Nephron (organoid): Measurements from ENCODE around the gene FGD3.

ENCODE experiments used
- H3K27ac Mint-ChIP-seq, 3 experiments: 2 replicates each; pipeline ENCODE4 v1.8.0; 2020; ENCODE audit warnings: mixed read lengths in 3 of 3, mild to moderate bottlenecking in 2 of 3, moderate library complexity in 1 of 3
- H3K27me3 Mint-ChIP-seq: 2 replicates; pipeline ENCODE4 v1.8.0; 2021; ENCODE audit warnings: low read depth, mild to moderate bottlenecking, moderate library complexity, mixed read lengths
- H3K36me3 Mint-ChIP-seq: 2 replicates; pipeline ENCODE4 v1.8.0; 2020; ENCODE audit warnings: low read depth, mixed read lengths
- H3K4me1 Mint-ChIP-seq: 2 replicates; pipeline ENCODE4 v1.8.0; 2020; ENCODE audit warnings: mixed read lengths
- H3K4me3 Mint-ChIP-seq, 3 experiments: 2 replicates each; pipeline ENCODE4 v1.8.0; 2020; ENCODE audit warnings: mild to moderate bottlenecking in 3 of 3, mixed read lengths in 3 of 3, moderate library complexity in 2 of 3
- H3K9me3 Mint-ChIP-seq: 2 replicates; pipeline ENCODE4 v1.8.0; 2020; ENCODE audit warnings: mixed read lengths
- TF ChIP-seq, protein P1 (sequence below), 3 experiments: fragments of 200-600 bp; sonication (generic); IDR thresholded peaks; one replicate each; pipeline ENCODE4 v1.5.0; 2021; ENCODE audit warnings: antibody characterized with exemption in 3 of 3; ENCODE audit not compliant: unreplicated experiment in 3 of 3

Gene FGD3

DNA sequence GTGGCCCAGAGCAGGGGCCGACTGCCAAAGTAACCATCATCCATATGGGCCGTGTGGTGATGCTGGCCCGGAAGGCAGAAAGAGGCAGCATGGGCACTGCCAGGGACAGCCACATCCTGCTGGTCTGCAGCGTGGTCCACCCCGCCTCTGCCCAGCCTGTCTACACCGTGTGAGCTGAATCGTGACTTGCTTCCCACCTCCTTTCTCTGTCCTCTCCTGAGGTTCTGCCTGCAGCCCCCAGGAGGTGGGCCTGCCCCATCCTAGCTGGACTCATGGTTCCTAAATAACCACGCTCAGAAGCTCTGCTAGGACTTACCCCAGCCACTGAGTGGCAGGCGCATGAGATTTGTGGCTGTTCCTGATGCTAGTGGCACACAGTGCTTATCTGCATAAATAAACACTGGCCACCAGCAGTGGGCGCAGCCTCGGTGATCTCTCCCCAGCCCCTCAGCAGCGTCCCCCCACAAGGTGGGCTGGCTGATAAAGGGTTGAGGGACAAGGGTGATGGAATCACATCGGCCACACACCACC, 88.6 kb downstream of the FGD3 start:
- Mint-ChIP-seq H3K4me3 (no peak overlapping the region), H3K27ac (no peak overlapping the region), H3K27me3 (peaks cover 7% of the 10 kb centered on the region), H3K36me3 (no peaks in the 10 kb centered on the region), H3K4me1 (peaks cover 25% of the 10 kb centered on the region), H3K9me3 (no peaks in the 10 kb centered on the region)
- TF ChIP-seq, protein P1, sequence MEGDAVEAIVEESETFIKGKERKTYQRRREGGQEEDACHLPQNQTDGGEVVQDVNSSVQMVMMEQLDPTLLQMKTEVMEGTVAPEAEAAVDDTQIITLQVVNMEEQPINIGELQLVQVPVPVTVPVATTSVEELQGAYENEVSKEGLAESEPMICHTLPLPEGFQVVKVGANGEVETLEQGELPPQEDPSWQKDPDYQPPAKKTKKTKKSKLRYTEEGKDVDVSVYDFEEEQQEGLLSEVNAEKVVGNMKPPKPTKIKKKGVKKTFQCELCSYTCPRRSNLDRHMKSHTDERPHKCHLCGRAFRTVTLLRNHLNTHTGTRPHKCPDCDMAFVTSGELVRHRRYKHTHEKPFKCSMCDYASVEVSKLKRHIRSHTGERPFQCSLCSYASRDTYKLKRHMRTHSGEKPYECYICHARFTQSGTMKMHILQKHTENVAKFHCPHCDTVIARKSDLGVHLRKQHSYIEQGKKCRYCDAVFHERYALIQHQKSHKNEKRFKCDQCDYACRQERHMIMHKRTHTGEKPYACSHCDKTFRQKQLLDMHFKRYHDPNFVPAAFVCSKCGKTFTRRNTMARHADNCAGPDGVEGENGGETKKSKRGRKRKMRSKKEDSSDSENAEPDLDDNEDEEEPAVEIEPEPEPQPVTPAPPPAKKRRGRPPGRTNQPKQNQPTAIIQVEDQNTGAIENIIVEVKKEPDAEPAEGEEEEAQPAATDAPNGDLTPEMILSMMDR (IDR thresholded peaks at IDR 0.05; ENCODE audit: unreplicated experiment in 3 of 3), result no peak

DNA sequence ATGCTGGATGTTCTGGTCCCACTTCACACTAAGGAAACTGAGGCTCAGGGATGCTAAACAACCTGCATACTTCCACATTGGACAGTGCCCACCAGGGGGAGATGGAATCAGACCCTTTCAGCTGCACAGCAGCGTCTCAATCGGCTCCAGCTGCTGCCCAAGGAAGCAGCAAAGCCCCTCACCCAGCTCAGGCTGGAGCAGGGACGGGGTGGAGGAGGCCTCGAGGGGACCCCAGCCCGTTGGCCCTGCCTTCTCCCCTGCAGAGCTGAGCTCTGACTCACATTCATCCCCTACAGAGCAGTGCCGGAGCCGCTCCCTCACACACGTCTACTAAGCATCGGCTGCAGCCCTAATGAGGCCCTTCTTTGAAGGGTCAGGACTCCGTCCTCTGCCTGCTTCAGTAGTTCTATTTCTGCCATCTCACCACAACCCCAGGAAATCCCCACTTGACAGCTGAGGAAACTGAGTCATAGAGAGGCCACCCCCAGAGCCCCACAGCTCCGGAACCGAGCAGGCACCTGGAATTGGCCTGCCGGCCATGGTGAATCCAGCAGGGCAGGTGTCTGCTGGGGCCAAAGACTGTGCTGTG, 89.7 kb downstream of the FGD3 start:
- Mint-ChIP-seq H3K4me1 (peaks cover 16% of the 10 kb centered on the region), H3K4me3 (no peak overlapping the region), H3K9me3 (no peaks in the 10 kb centered on the region), H3K27me3 (peaks cover 4% of the 10 kb centered on the region), H3K27ac (no peak overlapping the region), H3K36me3 (no peaks in the 10 kb centered on the region)
- TF ChIP-seq, protein P1 (IDR thresholded peaks at IDR 0.05; ENCODE audit: unreplicated experiment in 3 of 3), result peak in 2 of 3 experiments; percentile 39 to 45

DNA sequence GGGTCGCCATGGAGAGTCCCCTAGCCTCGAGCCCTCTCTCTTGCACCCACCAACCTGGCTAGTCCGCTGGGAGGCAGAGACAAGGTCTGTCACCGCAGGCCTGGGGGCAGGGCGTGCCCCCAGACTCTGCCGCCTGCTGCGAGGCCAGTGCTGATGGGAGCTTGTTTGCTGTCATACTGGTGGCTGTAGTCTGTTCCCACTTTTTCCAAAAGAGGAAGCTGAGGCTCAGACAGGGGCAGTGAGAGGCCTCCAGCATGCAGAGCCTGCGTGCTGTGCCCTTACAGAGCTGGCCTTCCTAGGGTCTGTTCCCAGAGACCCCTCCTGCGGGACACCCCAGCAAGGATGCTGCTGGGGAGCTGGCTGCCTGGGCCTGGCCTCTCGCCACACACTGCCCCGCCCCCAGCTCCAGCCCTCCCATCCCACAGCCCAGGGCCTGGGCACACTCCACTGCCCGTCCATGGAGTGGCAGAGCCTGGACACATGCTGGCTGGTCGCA, 90.2 kb downstream of the FGD3 start:
- Mint-ChIP-seq H3K4me3 (no peak overlapping the region), H3K9me3 (no peaks in the 10 kb centered on the region), H3K4me1 (peaks cover 11% of the 10 kb centered on the region), H3K27me3 (peaks cover under 1% of the 10 kb centered on the region), H3K27ac (no peak overlapping the region), H3K36me3 (no peaks in the 10 kb centered on the region)
- TF ChIP-seq, protein P1 (IDR thresholded peaks at IDR 0.05; ENCODE audit: unreplicated experiment in 3 of 3), result no peak

DNA sequence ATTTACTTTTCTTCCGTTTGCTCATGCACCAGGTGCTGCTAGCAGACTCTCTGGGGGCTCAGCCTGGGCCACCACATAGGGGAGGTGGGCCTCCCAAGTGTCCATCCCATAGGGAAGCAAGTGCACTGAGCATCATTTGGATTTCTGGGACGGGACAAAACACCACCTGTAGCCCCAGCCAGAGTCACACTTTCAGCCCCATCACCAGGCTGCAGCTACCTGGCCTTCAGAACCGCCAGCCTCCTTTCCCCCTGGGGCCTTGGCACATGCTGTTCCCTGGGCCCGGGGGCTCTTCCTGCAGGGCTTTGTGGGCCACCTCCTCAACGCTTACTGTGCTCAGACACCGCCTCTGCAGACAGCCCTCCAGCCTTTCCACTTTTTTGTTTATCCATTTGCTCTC, 91.6 kb downstream of the FGD3 start:
- Mint-ChIP-seq H3K9me3 (no peaks in the 10 kb centered on the region), H3K36me3 (no peaks in the 10 kb centered on the region), H3K4me1 (peaks cover under 1% of the 10 kb centered on the region), H3K27me3 (no peaks in the 10 kb centered on the region), H3K4me3 (no peak overlapping the region), H3K27ac (no peak overlapping the region)
- TF ChIP-seq, protein P1 (IDR thresholded peaks at IDR 0.05; ENCODE audit: unreplicated experiment in 3 of 3), result no peak

DNA sequence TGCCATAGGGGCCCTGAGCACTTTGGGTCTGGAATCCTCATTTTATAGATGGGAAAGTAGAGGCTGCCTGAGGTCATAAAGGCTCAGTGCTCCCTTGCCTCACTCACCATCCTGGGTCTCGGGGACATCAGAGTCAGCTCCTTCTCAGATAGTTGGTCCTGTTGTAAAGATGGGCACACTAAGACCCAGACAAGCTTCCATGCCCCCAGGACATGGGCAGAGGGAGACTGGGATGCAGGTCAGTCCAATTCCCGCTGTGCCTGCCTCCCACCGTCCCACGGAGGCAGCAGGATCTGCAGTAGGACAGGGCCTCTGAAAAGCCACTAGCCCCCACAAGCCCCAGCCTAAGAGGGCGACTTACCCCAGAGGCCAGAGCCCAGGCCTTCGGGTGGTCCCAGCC, 92.1 kb downstream of the FGD3 start:
- no peaks in the 10 kb centered on the region for H3K27me3 Mint-ChIP-seq
- no peak overlapping the region for H3K27ac Mint-ChIP-seq
- TF ChIP-seq, protein P1 (IDR thresholded peaks at IDR 0.05; ENCODE audit: unreplicated experiment in 3 of 3), result no peak
- no peaks in the 10 kb centered on the region for H3K9me3 Mint-ChIP-seq
- no peak overlapping the region for H3K4me3 Mint-ChIP-seq
- no peaks in the 10 kb centered on the region for H3K36me3 Mint-ChIP-seq
- H3K4me1 Mint-ChIP-seq, result no peaks in the 10 kb centered on the region

DNA sequence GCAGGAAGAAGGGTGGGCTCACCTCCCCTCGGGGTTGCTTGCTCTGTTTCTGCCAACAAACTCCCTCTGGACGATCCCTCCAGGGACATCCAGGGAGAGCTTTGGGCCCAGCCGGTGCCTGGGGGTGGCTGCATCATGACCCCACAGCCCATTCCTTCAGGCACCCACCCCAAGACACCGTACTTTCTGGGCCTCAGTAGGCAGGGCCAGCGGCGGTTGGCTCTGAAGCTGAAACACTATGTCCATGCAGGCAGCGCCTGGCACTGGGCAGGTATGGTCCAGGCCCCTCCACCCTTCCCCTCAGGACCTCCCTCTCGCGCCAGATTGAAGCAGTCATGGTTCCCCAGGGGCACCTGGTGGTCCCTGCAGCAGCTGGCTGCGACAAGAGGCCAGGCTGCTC, 92.7 kb downstream of the FGD3 start:
- TF ChIP-seq, protein P1 (IDR thresholded peaks at IDR 0.05; ENCODE audit: unreplicated experiment in 3 of 3), result no peak
- no peaks in the 10 kb centered on the region for H3K36me3 Mint-ChIP-seq
- no peaks in the 10 kb centered on the region for H3K4me1 Mint-ChIP-seq
- no peak overlapping the region for H3K4me3 Mint-ChIP-seq
- no peaks in the 10 kb centered on the region for H3K27me3 Mint-ChIP-seq
- H3K9me3 Mint-ChIP-seq, result peaks cover 2% of the 10 kb centered on the region
- no peak overlapping the region for H3K27ac Mint-ChIP-seq
